H9 (cell line): ENCODE measurements around the gene IMP3. TPM values are rescaled to one million over a fixed set of nuclear protein-coding genes. Genes with fewer than 3 reads are reported as not detected.

Source experiments
- DNase-seq: peaks from one replicate; pipeline ENCODE4 v3.0.0-alpha.2; 2017
- H2AFZ ChIP-seq: one replicate; pipeline ENCODE4 v1.6.1; 2013; ENCODE audit warnings: mild to moderate bottlenecking, low read length, control low read depth, moderate library complexity
- H2AK5ac ChIP-seq: 2 replicates; pipeline ENCODE4 v1.6.1; 2013; ENCODE audit warnings: low read length, control low read depth, mixed read lengths; ENCODE audit not compliant: insufficient read length
- H2BK120ac ChIP-seq: one replicate; pipeline ENCODE4 v1.6.1; 2013; ENCODE audit warnings: low read depth, mild to moderate bottlenecking, low read length, control low read depth, inconsistent platforms; ENCODE audit not compliant: poor library complexity, severe bottlenecking
- H2BK12ac ChIP-seq: 2 replicates; pipeline ENCODE4 v1.6.1; 2013; ENCODE audit warnings: low read length, control low read depth, mixed read lengths, low read depth; ENCODE audit not compliant: insufficient read length
- H2BK15ac ChIP-seq: 2 replicates; pipeline ENCODE4 v1.6.1; 2013; ENCODE audit warnings: low read depth, low read length, control low read depth
- H2BK20ac ChIP-seq: one replicate; pipeline ENCODE4 v1.6.1; 2013; ENCODE audit warnings: low read depth, mild to moderate bottlenecking, low read length, control low read depth, inconsistent platforms; ENCODE audit not compliant: poor library complexity, severe bottlenecking
- H2BK5ac ChIP-seq: 2 replicates; pipeline ENCODE4 v1.6.1; 2013; ENCODE audit warnings: low read length, control low read depth, mixed read lengths; ENCODE audit not compliant: insufficient read length
- H3K14ac ChIP-seq: 2 replicates; pipeline ENCODE4 v1.6.1; 2013; ENCODE audit warnings: low read length, control low read depth; ENCODE audit not compliant: insufficient read depth
- H3K18ac ChIP-seq: 2 replicates; pipeline ENCODE4 v1.6.1; 2013; ENCODE audit warnings: low read depth, mild to moderate bottlenecking, mixed read lengths, low read length, control low read depth; ENCODE audit not compliant: insufficient read length
- H3K23ac ChIP-seq: 2 replicates; pipeline ENCODE4 v1.6.1; 2013; ENCODE audit warnings: low read length, control low read depth, mixed read lengths, low read depth; ENCODE audit not compliant: insufficient read length
- H3K23me2 ChIP-seq: 2 replicates; pipeline ENCODE4 v1.6.1; 2013; ENCODE audit warnings: low read depth, mild to moderate bottlenecking, mixed read lengths, low read length, control low read depth; ENCODE audit not compliant: insufficient read length, poor library complexity, severe bottlenecking
- H3K27ac ChIP-seq: 2 replicates; pipeline ENCODE4 v1.5.1; 2013; ENCODE audit warnings: low read length, control low read depth, mixed read lengths, low read depth; ENCODE audit not compliant: insufficient read length
- H3K27me3 ChIP-seq: 2 replicates; pipeline ENCODE4 v1.6.1; 2013; ENCODE audit warnings: low read length, control low read depth, inconsistent platforms; ENCODE audit not compliant: insufficient read depth
- H3K4ac ChIP-seq: 2 replicates; pipeline ENCODE4 v1.6.1; 2013; ENCODE audit warnings: low read depth, mild to moderate bottlenecking, control low read depth, inconsistent platforms, low read length, moderate library complexity
- H3K4me1 ChIP-seq: 2 replicates; pipeline ENCODE4 v1.6.1; 2013; ENCODE audit warnings: low read length, control low read depth, inconsistent platforms; ENCODE audit not compliant: insufficient read depth
- H3K4me2 ChIP-seq: 2 replicates; pipeline ENCODE4 v1.6.1; 2013; ENCODE audit warnings: low read length, control low read depth, mixed read lengths; ENCODE audit not compliant: insufficient read length, insufficient read depth
- H3K56ac ChIP-seq: 2 replicates; pipeline ENCODE4 v1.6.1; 2013; ENCODE audit warnings: low read depth, mild to moderate bottlenecking, mixed read lengths, low read length, control low read depth; ENCODE audit not compliant: insufficient read length
- H3K79me1 ChIP-seq: 2 replicates; pipeline ENCODE4 v1.6.1; 2013; ENCODE audit warnings: low read depth, mild to moderate bottlenecking, moderate library complexity, low read length, control low read depth, inconsistent platforms; ENCODE audit not compliant: insufficient read depth, poor library complexity, severe bottlenecking
- H3K79me2 ChIP-seq: 2 replicates; pipeline ENCODE4 v1.6.1; 2013; ENCODE audit warnings: low read length, control low read depth, inconsistent platforms; ENCODE audit not compliant: insufficient read depth
- H3K9ac ChIP-seq: 2 replicates; pipeline ENCODE4 v1.6.1; 2013; ENCODE audit warnings: low read length, control low read depth, mixed read lengths; ENCODE audit not compliant: insufficient read length; ENCODE audit errors: extremely low read depth
- H3K9me3 ChIP-seq: one replicate; pipeline ENCODE4 v1.6.1; 2013; ENCODE audit warnings: low read depth, low read length, inconsistent platforms; ENCODE audit not compliant: control insufficient read depth
- H3T11ph ChIP-seq: one replicate; pipeline ENCODE4 v1.6.1; 2013; ENCODE audit warnings: mild to moderate bottlenecking, low read length, control low read depth, inconsistent platforms
- H4K20me1 ChIP-seq: one replicate; pipeline ENCODE4 v1.6.1; 2013; ENCODE audit not compliant: control insufficient read depth, insufficient read length, insufficient read depth
- H4K5ac ChIP-seq: 2 replicates; pipeline ENCODE4 v1.6.1; 2013; ENCODE audit warnings: low read depth, mild to moderate bottlenecking, mixed read lengths, low read length, control low read depth; ENCODE audit not compliant: insufficient read length
- H4K8ac ChIP-seq: replicated peaks from 2 replicates; pipeline ENCODE4 v1.6.1; 2013; ENCODE audit warnings: low read length, control low read depth, mixed read lengths, low read depth; ENCODE audit not compliant: insufficient read length
- H4K91ac ChIP-seq: 2 replicates; pipeline ENCODE4 v1.6.1; 2013; ENCODE audit warnings: low read depth, mild to moderate bottlenecking, moderate library complexity, mixed read lengths, low read length, control low read depth; ENCODE audit not compliant: insufficient read length
- H3K27ac Mint-ChIP-seq, 3 experiments: 2 replicates in 2 of 3; 3 replicates in 1 of 3; pipeline ENCODE4 v1.8.0; 2020 to 2021; ENCODE audit warnings: mixed read lengths in 3 of 3, mild to moderate bottlenecking in 1 of 3, moderate library complexity in 1 of 3
- H3K27me3 Mint-ChIP-seq: 2 replicates; pipeline ENCODE4 v1.8.0; 2021; ENCODE audit warnings: low read depth, mild to moderate bottlenecking, moderate library complexity, mixed read lengths
- H3K36me3 Mint-ChIP-seq, 3 experiments: 2 replicates in 2 of 3; 3 replicates in 1 of 3; pipeline ENCODE4 v1.8.0; 2020 to 2021; ENCODE audit warnings: low read depth in 3 of 3, mixed read lengths in 3 of 3; ENCODE audit not compliant: insufficient read depth in 1 of 3
- H3K4me1 Mint-ChIP-seq, 2 experiments: 2 replicates each; pipeline ENCODE4 v1.8.0; 2020; ENCODE audit warnings: mixed read lengths in 2 of 2
- H3K4me3 Mint-ChIP-seq, 2 experiments: 2 replicates in 1 of 2; 3 replicates in 1 of 2; pipeline ENCODE4 v1.8.0; 2020 to 2021; ENCODE audit warnings: mild to moderate bottlenecking in 2 of 2, mixed read lengths in 2 of 2, moderate library complexity in 1 of 2
- H3K9me3 Mint-ChIP-seq, 2 experiments: 2 replicates in 1 of 2; 3 replicates in 1 of 2; pipeline ENCODE4 v1.8.0; 2020; ENCODE audit warnings: mild to moderate bottlenecking in 2 of 2, mixed read lengths in 2 of 2, moderate library complexity in 1 of 2
- CTCF ChIP-seq: fragments of 200-600 bp; sonication (generic); conservative IDR thresholded peaks from 3 replicates; pipeline ENCODE4 v1.8.0; 2021; ENCODE audit warnings: antibody characterized with exemption, mild to moderate bottlenecking
- WGBS: extraction: QIAGEN DNeasy Blood & Tissue Kit; methylation state at CpG from one replicate; pipeline ENCODE4 v1.1.7; 2013; ENCODE audit warnings: missing lambda C conversion rate, low lambda C conversion rate, mixed read lengths; ENCODE audit not compliant: insufficient read length; ENCODE audit errors: extremely low coverage; 5-methylcytosine and 5-hydroxymethylcytosine counted together
- total RNA-seq: library from RNA; stranded (reverse); gene quantifications from 2 replicates; pipeline ENCODE4 v1.2.1, GENCODE V29; 2021

IMP3 gene
- total RNA-seq, 1 experiment from 2014 or later, result 97.9 TPM

GRCh38 chr15:75682181-75683135 is 42.4 kb upstream of the IMP3 start:
- H3K4ac ChIP-seq, result no peak overlapping the region
- no peaks in the 10 kb centered on the region for H3K79me1 ChIP-seq
- H3K9ac ChIP-seq, result no peak overlapping the region
- Mint-ChIP-seq H3K36me3 (no peaks in the 10 kb centered on the region), H3K4me3 (peak overlapping the region in 1 of 2 experiments; percentile 32; a peak in 1 of 5 replicates), H3K27ac (no peak overlapping the region), H3K9me3 (no peaks in the 10 kb centered on the region), H3K4me1 (peaks cover 17 to 35% of the 10 kb centered on the region in 2 experiments), H3K27me3 (peaks cover 5% of the 10 kb centered on the region)
- H2BK120ac ChIP-seq, result no peak overlapping the region
- H3K79me2 ChIP-seq, result no peaks in the 10 kb centered on the region
- no peak overlapping the region for H3K14ac ChIP-seq
- no peak overlapping the region for H2BK20ac ChIP-seq
- no peak overlapping the region for H3T11ph ChIP-seq
- H2AK5ac ChIP-seq, result no peak overlapping the region
- no CpG with 5 or more reads among the region's 40 CpGs for WGBS
- H3K27me3 ChIP-seq, result no peaks in the 10 kb centered on the region
- no peaks in the 10 kb centered on the region for H3K9me3 ChIP-seq
- H4K5ac ChIP-seq, result no peak overlapping the region
- H2BK12ac ChIP-seq, result no peak overlapping the region
- H3K27ac ChIP-seq, result no peak overlapping the region
- no peak overlapping the region for H3K23ac ChIP-seq
- TF ChIP-seq CTCF, result no peak
- no peak overlapping the region for H3K56ac ChIP-seq
- H4K91ac ChIP-seq, result no peak overlapping the region
- H2AFZ ChIP-seq, result no peak overlapping the region
- no peaks in the 10 kb centered on the region for H4K20me1 ChIP-seq
- H4K8ac ChIP-seq, result no peak overlapping the region
- no peak overlapping the region for H3K4me2 ChIP-seq
- no peak overlapping the region for H2BK15ac ChIP-seq
- no peak overlapping the region for H3K18ac ChIP-seq
- H2BK5ac ChIP-seq, result no peak overlapping the region
- H3K4me1 ChIP-seq, result no peaks in the 10 kb centered on the region
- no peaks in the 10 kb centered on the region for H3K23me2 ChIP-seq
- no peak for DNase-seq
